ENCODE results near the gene L3MBTL2.

Gene L3MBTL2

GRCh38 chr22:41223535-41223934 lies 18.4 kb downstream of the L3MBTL2 start:
- Mint-ChIP-seq H3K4me1 (ENCODE audit: low read depth in 2 of 2) (no peaks in the 10 kb centered on the region), H3K4me3 (no peak overlapping the region), H3K36me3 (ENCODE audit: insufficient read depth) (peaks cover 67% of the 10 kb centered on the region), H3K27ac (no peak overlapping the region), H3K9me3 (no peaks in the 10 kb centered on the region), H3K27me3 (no peaks in the 10 kb centered on the region)
- ATAC-seq (replicated peaks) (no peak), DNase-seq (no peak)

GRCh38 chr22:41226723-41227655 lies 21.9 kb downstream of the L3MBTL2 start:
- H3K27ac Mint-ChIP-seq = peak overlapping the region; percentile 72 to 86
- H3K36me3 Mint-ChIP-seq (ENCODE audit: insufficient read depth) = peaks cover 47% of the 10 kb centered on the region
- H3K4me3 Mint-ChIP-seq = no peak overlapping the region
- no peaks in the 10 kb centered on the region for H3K27me3 Mint-ChIP-seq
- H3K4me1 Mint-ChIP-seq (ENCODE audit: low read depth in 2 of 2) = no peaks in the 10 kb centered on the region
- no peak for ATAC-seq (replicated peaks)
- DNase-seq = no peak
- H3K9me3 Mint-ChIP-seq = no peaks in the 10 kb centered on the region

DNA sequence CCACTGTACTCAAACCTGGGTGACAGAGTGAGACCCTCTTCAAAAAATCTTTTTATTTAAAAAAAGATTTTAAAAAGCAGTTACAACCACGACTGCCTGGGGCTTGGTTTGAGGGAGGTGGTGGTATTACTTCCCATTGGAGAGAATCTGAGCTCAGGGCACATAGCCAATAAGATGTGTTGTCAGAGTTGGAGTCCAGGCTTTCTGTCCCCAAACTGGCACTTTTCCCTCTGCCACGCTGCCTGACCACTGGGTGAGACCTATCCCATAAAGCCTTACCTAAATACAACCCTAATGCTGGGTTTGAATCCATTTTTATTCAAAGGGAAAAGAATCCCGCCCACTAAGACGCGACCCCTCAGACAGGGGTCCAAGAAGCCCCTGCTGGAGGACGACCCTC lies 24.1 kb downstream of the L3MBTL2 start:
- Mint-ChIP-seq H3K27ac (no peak overlapping the region), H3K9me3 (no peaks in the 10 kb centered on the region), H3K4me1 (ENCODE audit: low read depth in 2 of 2) (no peaks in the 10 kb centered on the region), H3K36me3 (ENCODE audit: insufficient read depth) (peaks cover 29% of the 10 kb centered on the region), H3K27me3 (no peaks in the 10 kb centered on the region), H3K4me3 (no peak overlapping the region)
- ATAC-seq (replicated peaks) (no peak), DNase-seq (no peak)

GRCh38 chr22:41229730-41230400 lies 24.8 kb downstream of the L3MBTL2 start:
- Mint-ChIP-seq H3K4me3 (no peak overlapping the region), H3K27ac (no peak overlapping the region), H3K27me3 (no peaks in the 10 kb centered on the region), H3K4me1 (ENCODE audit: low read depth in 2 of 2) (no peaks in the 10 kb centered on the region), H3K9me3 (no peaks in the 10 kb centered on the region), H3K36me3 (ENCODE audit: insufficient read depth) (peaks cover 24% of the 10 kb centered on the region)
- ATAC-seq (replicated peaks) (no peak), DNase-seq (no peak)

DNA sequence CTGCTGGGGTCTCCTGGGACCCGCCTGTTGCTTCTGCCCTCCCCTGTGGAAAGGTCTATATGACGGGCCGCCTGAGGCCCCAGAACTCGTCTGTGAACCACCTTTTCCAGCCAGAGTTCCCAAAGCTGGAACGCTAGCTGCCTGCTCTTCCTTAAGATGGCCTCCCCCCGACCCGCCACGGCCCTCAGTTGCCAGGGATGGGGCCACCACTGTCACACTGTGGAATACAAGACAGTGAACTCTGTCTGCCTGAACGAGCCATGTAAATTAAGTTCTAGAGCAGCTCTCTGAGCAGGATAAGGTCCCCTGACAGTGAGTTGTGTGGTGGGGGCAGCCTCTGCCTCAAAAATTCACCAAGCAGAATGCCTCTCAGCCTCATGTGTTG lies 25.3 kb downstream of the L3MBTL2 start:
- H3K9me3 Mint-ChIP-seq = no peaks in the 10 kb centered on the region

GRCh38 chr22:41231369-41231768 lies 26.3 kb downstream of the L3MBTL2 start:
- H3K9me3 Mint-ChIP-seq = no peaks in the 10 kb centered on the region
- H3K27me3 Mint-ChIP-seq = no peaks in the 10 kb centered on the region
- ATAC-seq (replicated peaks) = no peak
- no peak overlapping the region for H3K27ac Mint-ChIP-seq
- no peak for DNase-seq
- H3K36me3 Mint-ChIP-seq (ENCODE audit: insufficient read depth) = peaks cover 16% of the 10 kb centered on the region
- no peak overlapping the region for H3K4me3 Mint-ChIP-seq
- no peaks in the 10 kb centered on the region for H3K4me1 Mint-ChIP-seq (ENCODE audit: low read depth in 2 of 2)

More for the DNA sequence above, 25.3 kb downstream of the L3MBTL2 start:
- Mint-ChIP-seq H3K36me3 (ENCODE audit: insufficient read depth) (peaks cover 24% of the 10 kb centered on the region), H3K4me1 (ENCODE audit: low read depth in 2 of 2) (no peaks in the 10 kb centered on the region), H3K4me3 (no peak overlapping the region), H3K27ac (no peak overlapping the region), H3K27me3 (no peaks in the 10 kb centered on the region)
- DNase-seq = no peak
- ATAC-seq (replicated peaks) = no peak

DNA sequence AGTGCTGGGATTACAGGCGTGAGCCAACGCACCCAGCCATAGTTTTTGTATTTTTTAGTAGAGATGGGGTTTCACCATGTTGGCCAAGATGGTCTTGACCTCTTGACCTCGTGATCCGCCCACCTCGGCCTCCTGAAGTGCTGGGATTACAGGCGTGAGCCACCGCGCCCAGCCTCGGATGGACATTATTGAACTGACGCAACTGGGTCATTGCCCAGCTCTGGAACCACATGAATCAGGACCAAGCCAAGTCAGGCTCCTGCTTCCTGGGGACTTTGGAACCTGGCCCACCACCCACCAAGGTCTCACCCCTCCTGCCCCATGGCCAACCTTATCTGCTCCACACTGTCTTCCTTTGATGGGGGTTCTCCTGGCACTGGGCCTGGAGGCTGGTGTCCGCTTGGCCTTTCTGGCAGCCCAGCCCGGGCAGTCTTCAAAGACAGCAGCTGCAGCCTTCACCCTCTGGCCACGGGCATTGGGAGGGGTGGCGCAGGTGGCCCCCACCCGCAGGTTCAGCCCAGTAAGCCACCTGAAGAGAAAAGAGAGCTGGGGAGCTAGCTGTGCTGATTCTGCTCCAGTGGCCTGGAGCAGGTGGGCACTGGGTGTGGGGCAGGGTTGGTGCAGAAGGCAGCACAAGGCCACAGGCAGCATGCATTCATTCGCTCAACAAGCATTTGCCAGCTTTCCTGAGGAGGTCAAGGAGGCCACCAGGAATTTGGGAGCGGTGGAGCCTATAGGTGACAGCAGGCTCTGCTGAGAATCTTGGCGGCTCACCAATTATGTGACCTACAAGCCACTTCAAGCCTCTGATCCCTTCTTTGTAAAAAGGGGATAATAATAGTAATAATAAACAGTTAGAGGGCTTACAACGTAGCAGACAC lies 29.9 kb downstream of the L3MBTL2 start:
- DNase-seq (no peak), ATAC-seq (replicated peaks) (no peak)
- Mint-ChIP-seq H3K4me3 (no peak overlapping the region), H3K9me3 (no peaks in the 10 kb centered on the region), H3K27ac (no peak overlapping the region), H3K27me3 (no peaks in the 10 kb centered on the region), H3K36me3 (ENCODE audit: insufficient read depth) (peaks cover 13% of the 10 kb centered on the region), H3K4me1 (ENCODE audit: low read depth in 2 of 2) (peaks cover 4 to 7% of the 10 kb centered on the region in 2 donors)

DNA sequence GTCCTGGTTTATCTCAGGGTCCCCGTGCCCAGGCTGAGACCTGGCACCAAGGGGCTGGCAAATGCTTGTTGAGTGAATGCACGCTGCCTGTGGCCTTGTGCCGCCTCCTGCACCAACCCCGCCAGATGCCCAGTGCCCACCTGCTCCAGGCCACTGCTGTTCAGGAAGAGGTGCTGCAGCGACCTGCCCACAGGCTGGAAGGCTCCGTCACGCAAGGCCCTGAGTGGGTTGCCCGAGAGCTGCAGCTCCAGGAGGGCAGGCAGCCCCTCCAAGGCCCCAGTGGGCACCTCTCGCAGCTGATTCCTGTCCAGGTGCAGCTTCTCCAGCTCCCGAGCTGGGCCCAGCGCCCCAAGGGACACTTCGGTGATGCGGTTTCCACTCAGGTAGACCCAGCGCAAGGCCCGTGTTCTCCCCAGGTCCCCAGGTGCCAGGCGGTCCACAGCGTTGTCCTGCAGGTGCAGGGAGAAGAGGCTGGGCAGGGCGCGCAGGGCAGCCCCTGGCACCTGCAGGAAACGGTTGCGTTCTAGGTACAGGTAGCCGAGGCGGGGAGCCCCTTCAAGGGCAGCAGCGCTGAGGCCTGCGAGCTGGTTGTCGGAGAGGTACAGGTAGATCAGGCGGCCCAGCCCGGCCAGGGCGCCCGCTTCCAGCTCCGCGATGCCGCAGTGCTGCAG lies 32.1 kb downstream of the L3MBTL2 start:
- ATAC-seq (replicated peaks) (no peak), DNase-seq (no peak)
- H3K9me3 Mint-ChIP-seq = no peaks in the 10 kb centered on the region
- no peaks in the 10 kb centered on the region for H3K27me3 Mint-ChIP-seq
- H3K27ac Mint-ChIP-seq = peak overlapping the region in 1 of 2 donors; percentile 75
- peaks cover 12% of the 10 kb centered on the region for H3K36me3 Mint-ChIP-seq (ENCODE audit: insufficient read depth)
- peaks cover 4 to 7% of the 10 kb centered on the region in 2 donors for H3K4me1 Mint-ChIP-seq (ENCODE audit: low read depth in 2 of 2)
- peak overlapping the region; percentile 58 to 81 for H3K4me3 Mint-ChIP-seq

- Mint-ChIP-seq H3K27ac (peak overlapping the region in 1 of 2 donors; percentile 75), H3K9me3 (no peaks in the 10 kb centered on the region), H3K4me1 (ENCODE audit: low read depth in 2 of 2) (peaks cover 4 to 7% of the 10 kb centered on the region in 2 donors), H3K27me3 (no peaks in the 10 kb centered on the region), H3K4me3 (peak overlapping the region; percentile 58 to 81), H3K36me3 (ENCODE audit: insufficient read depth) (peaks cover 15% of the 10 kb centered on the region)
- peak; percentile 96 for ATAC-seq (replicated peaks)
- peak; percentile 76 to 79 (median 78) for DNase-seq
These were observed 32.8 kb downstream of the L3MBTL2 start for GRCh38 chr22:41237707-41238569.

DNA sequence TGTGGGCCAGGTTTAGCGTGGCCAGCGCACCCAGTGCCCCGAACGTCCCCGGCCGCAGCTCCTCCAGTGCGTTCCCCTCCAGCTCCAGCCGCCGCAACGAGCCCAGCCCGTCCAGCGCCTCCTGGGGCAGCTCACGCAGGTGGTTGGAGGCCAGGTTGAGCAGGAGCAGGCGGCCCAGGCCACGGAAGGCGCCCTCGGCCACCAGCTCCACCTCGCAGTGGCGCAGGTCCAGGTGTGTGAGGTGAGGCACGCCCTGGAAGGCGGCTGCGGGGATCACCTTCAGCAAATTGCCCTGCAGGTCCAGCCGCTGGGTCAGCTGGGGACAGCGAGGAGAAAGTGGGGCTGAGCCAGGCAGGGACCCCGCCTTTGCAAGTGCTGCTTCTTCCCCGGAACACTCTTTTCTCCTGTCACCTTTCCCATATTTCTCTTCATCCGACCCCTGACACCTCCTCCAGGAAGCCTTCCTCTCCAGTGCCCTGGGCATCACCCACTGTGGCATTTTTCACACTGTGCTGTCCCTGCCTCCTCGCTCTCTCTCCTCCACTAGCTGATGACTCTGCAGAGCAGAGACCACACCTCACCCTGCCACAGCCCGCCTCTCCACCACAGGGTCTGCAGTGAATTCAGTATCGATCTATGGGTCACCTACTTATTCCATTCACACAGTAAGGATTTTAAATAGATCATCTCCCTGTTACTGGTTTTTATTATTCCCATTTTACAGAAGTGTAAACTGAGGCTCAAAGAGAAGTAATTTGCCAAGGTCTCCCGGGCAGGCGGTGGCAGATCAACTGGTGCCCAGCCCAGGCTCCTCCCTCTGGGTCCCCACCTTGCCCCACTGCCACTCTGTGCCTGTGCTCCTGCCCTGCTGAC lies 33.7 kb downstream of the L3MBTL2 start:
- H3K4me1 Mint-ChIP-seq (ENCODE audit: low read depth in 2 of 2) = peaks cover 4 to 7% of the 10 kb centered on the region in 2 donors
- no peak for DNase-seq
- H3K4me3 Mint-ChIP-seq = peak overlapping the region; percentile 67 to 78
- H3K9me3 Mint-ChIP-seq = no peaks in the 10 kb centered on the region
- ATAC-seq (replicated peaks) = no peak
- no peaks in the 10 kb centered on the region for H3K27me3 Mint-ChIP-seq
- peak overlapping the region in 1 of 2 donors; percentile 55 for H3K27ac Mint-ChIP-seq
- peaks cover 15% of the 10 kb centered on the region for H3K36me3 Mint-ChIP-seq (ENCODE audit: insufficient read depth)

GRCh38 chr22:41239443-41240128 lies 34.5 kb downstream of the L3MBTL2 start:
- Mint-ChIP-seq H3K36me3 (ENCODE audit: insufficient read depth) (peaks cover 20% of the 10 kb centered on the region), H3K27me3 (no peaks in the 10 kb centered on the region), H3K4me1 (ENCODE audit: low read depth in 2 of 2) (peaks cover 4 to 7% of the 10 kb centered on the region in 2 donors), H3K27ac (peak overlapping the region in 1 of 2 donors; percentile 55), H3K4me3 (peak overlapping the region in 1 of 2 donors; percentile 67), H3K9me3 (no peaks in the 10 kb centered on the region)
- DNase-seq (no peak), ATAC-seq (replicated peaks) (no peak)

All from effector memory CD8-positive, alpha-beta T cell (primary cell).